HepG2 (cell line): Measurements from ENCODE around the gene HEATR5B. TPM values are rescaled to one million over a fixed set of nuclear protein-coding genes. Genes with fewer than 3 reads are reported as not detected.

Source experiments
- ATAC-seq: fragments of 200-7000 bp; cut with Tn5 transposase; 3 replicates; pipeline ENCODE4 v1.9.1; 2020; ENCODE audit warnings: mild to moderate bottlenecking, moderate library complexity
- BruUV-seq: library from RNA; stranded (reverse); fragments of 400-500 nt; replicated peaks from 2 replicates; lab custom pipeline; 2021; lab: Mats Ljungman, UMichigan
- CTCF ChIA-PET: fragments of 300-600 bp; formaldehyde crosslinking; extraction: SDS; loops from one replicate; lab custom pipeline; 2021; ENCODE audit warnings: low total read pairs, inconsistent platforms, low intra/inter-chr PET ratio; lab: Yijun Ruan, JAX
- POLR2A ChIA-PET: fragments of 350-600 bp; sonication (Branson Sonifier 250); formaldehyde crosslinking; loops from one replicate; lab custom pipeline; 2020; ENCODE audit warnings: antibody characterized with exemption, inconsistent platforms; lab: Yijun Ruan, JAX
- DNase-seq: peaks from one replicate; pipeline ENCODE4 v3.0.0-alpha.2; 2015; ENCODE audit warnings: low spot score
- FAIRE-seq: peaks from 3 replicates; lab custom pipeline; 2011; peaks lifted over from hg19 to GRCh38; lab: Jason Lieb, UNC
- H2AFZ ChIP-seq: one replicate; pipeline ENCODE4 v1.6.1; 2011; ENCODE audit warnings: low read length, inconsistent platforms
- H3K27ac ChIP-seq: fragments of 300-600 bp; 3 replicates; pipeline ENCODE4 v1.8.0; 2011; ENCODE audit warnings: mixed run types, mild to moderate bottlenecking, mixed read lengths, low read length, inconsistent platforms; ENCODE audit not compliant: insufficient read depth; ENCODE audit errors: extremely low read length
- H3K27me3 ChIP-seq, 2 experiments: fragments of 200-600 bp in 1 of 2; 2 replicates in 1 of 2; 3 replicates in 1 of 2; pipeline versions ENCODE4 v1.6.0 to v1.8.0; 2011; ENCODE audit warnings: low read length in 2 of 2, mild to moderate bottlenecking in 2 of 2, moderate library complexity in 2 of 2, inconsistent platforms in 1 of 2; ENCODE audit not compliant: insufficient read depth in 2 of 2, control insufficient read depth in 1 of 2
- H3K36me3 ChIP-seq, 2 experiments: fragments of 200-600 bp in 1 of 2; replicated peaks in 1 of 2; 2 replicates in 1 of 2; 3 replicates in 1 of 2; pipeline versions ENCODE4 v1.5.1 to v1.8.0; 2011; ENCODE audit warnings: low read length in 2 of 2, inconsistent platforms in 1 of 2; ENCODE audit not compliant: insufficient read depth in 2 of 2, control insufficient read depth in 1 of 2
- H3K4me1 ChIP-seq: 2 replicates; pipeline ENCODE4 v1.5.1; 2012; ENCODE audit warnings: low read length, inconsistent platforms; ENCODE audit not compliant: insufficient read depth
- H3K4me2 ChIP-seq: 2 replicates; pipeline ENCODE4 v1.6.0; 2011; ENCODE audit warnings: low read depth, low read length, inconsistent platforms
- H3K4me3 ChIP-seq, 3 experiments: fragments of 200-600 bp in 1 of 3; sonication (generic), shearing (Covaris generic) in 1 of 3; replicated peaks in 1 of 3; 2 replicates each; pipeline ENCODE4 v1.5.1; 2011 to 2016; ENCODE audit warnings: low read length in 3 of 3, inconsistent platforms in 2 of 3, low read depth in 2 of 3, mild to moderate bottlenecking in 2 of 3, control low read depth in 1 of 3, mixed read lengths in 1 of 3; ENCODE audit not compliant: insufficient read depth in 1 of 3
- H3K79me2 ChIP-seq: one replicate; pipeline ENCODE4 v1.6.1; 2011; ENCODE audit warnings: low read length, inconsistent platforms; ENCODE audit not compliant: insufficient read depth
- H3K9ac ChIP-seq: 2 replicates; pipeline ENCODE4 v1.6.0; 2011; ENCODE audit warnings: mild to moderate bottlenecking, low read depth, low read length, inconsistent platforms; ENCODE audit not compliant: insufficient read depth
- H3K9me3 ChIP-seq: 2 replicates; pipeline ENCODE4 v1.5.1; 2012; ENCODE audit warnings: mild to moderate bottlenecking, low read length
- H4K20me1 ChIP-seq: 2 replicates; pipeline ENCODE4 v1.6.0; 2011; ENCODE audit warnings: inconsistent platforms, mild to moderate bottlenecking, low read length, moderate library complexity; ENCODE audit not compliant: insufficient read depth
- CBFB ChIP-seq: sonication (generic); formaldehyde crosslinking; IDR thresholded peaks from 2 replicates; pipeline ENCODE4 v1.4.0; 2020; ENCODE audit warnings: missing genetic modification reagents
- FOXK1 ChIP-seq: sonication (generic); formaldehyde crosslinking; IDR thresholded peaks from 2 replicates; pipeline ENCODE4 v1.4.0; 2020; ENCODE audit warnings: low read depth, missing genetic modification reagents, borderline replicate concordance
- HNF1B ChIP-seq: sonication (generic); formaldehyde crosslinking; IDR thresholded peaks from 2 replicates; pipeline ENCODE4 v1.5.1; 2020; ENCODE audit warnings: mild to moderate bottlenecking, moderate library complexity, missing genetic modification reagents
- MAFF ChIP-seq: IDR thresholded peaks from 2 replicates; pipeline ENCODE4 v1.6.1; 2011; ENCODE audit warnings: low read depth, low read length, improper control_type of control experiment
- PCBP1 ChIP-seq: fragments of 200-400 bp; formaldehyde crosslinking; IDR thresholded peaks from 2 replicates; pipeline ENCODE4 v1.6.1; 2017; ENCODE audit warnings: mild to moderate bottlenecking, low read depth, low read length, borderline replicate concordance
- RAD21 ChIP-seq: fragments of 450-650 bp; formaldehyde crosslinking; IDR thresholded peaks from 2 replicates; pipeline ENCODE4 v1.5.0; 2020; ENCODE audit warnings: mild to moderate bottlenecking
- TBX2 ChIP-seq: sonication (generic); formaldehyde crosslinking; IDR thresholded peaks from 2 replicates; pipeline ENCODE4 v1.5.0; 2020; ENCODE audit warnings: missing genetic modification reagents, mild to moderate bottlenecking, borderline replicate concordance
- TBX3 ChIP-seq: fragments of 450-650 bp; IDR thresholded peaks from 2 replicates; pipeline ENCODE4 v1.6.1; 2017; ENCODE audit warnings: antibody characterized with exemption, mild to moderate bottlenecking, inconsistent platforms, borderline replicate concordance
- ZNF430 ChIP-seq: sonication (generic); formaldehyde crosslinking; IDR thresholded peaks from 2 replicates; pipeline ENCODE4 v1.9.0; 2021; ENCODE audit warnings: mild to moderate bottlenecking, missing genetic modification reagents
- WGBS: methylation state at CpG from one replicate; pipeline ENCODE4 v1.1.6; 2017; ENCODE audit warnings: low lambda C conversion rate; 5-methylcytosine and 5-hydroxymethylcytosine counted together
- in situ Hi-C: cut with HindIII; loops from 2 replicates; pipeline ENCODE4 v1.10.0; 2017; ENCODE audit warnings: low pct_unique_long_range_greater_than_20kb; ENCODE audit not compliant: extremely low pct_ligation_motif_present
- intact Hi-C: fragments of 100-400 bp; cut with micrococcal nuclease; formaldehyde crosslinking; loops from one replicate; pipeline ENCODE4 v1.10.0; 2022; ENCODE audit not compliant: unreplicated experiment
- polyA plus RNA-seq, 8 experiments: library from polyadenylated mRNA; depleted of rRNA in 3 of 8; stranded (reverse) in 7 of 8; unstranded in 1 of 8; fragments of >200 nt; fragmentation: Illumina TruSeq in 4 of 8; extraction: Trizol in 4 of 8; gene quantifications; 2 replicates each; pipeline versions ENCODE4 v1.2.1 to v1.2.3, GENCODE V29; 2011 to 2016; ENCODE audit warnings: low read depth in 4 of 8, missing spikeins in 1 of 8, mixed read lengths in 1 of 8; ENCODE audit not compliant: insufficient read depth in 1 of 8
- total RNA-seq, 5 experiments: library from RNA; depleted of rRNA; stranded (reverse); fragments of >200 nt; fragmentation: Illumina TruSeq; extraction: Trizol; gene quantifications; 2 replicates each; pipeline ENCODE4 v1.2.3, GENCODE V29; 2016; ENCODE audit warnings: low read depth in 1 of 5

Gene HEATR5B
- total and polyA plus RNA-seq, 2 of the 13 experiments (the other 11 are each of a cell fraction or from before 2014, with no cell fraction given), result 12.7 to 16.3 TPM

GRCh38 chr2:36982467-36982866 lies 101.7 kb downstream of the HEATR5B start:
- Histone ChIP-seq H3K36me3 (peaks cover 0 to 2% of the 10 kb centered on the region in 2 experiments; a peak in 2 of 5 replicates), H3K4me3 (no peak overlapping the region), H3K9me3 (no peaks in the 10 kb centered on the region), H3K4me1 (no peaks in the 10 kb centered on the region), H3K79me2 (no peaks in the 10 kb centered on the region), H3K27ac (no peak overlapping the region), H3K27me3 (no peaks in the 10 kb centered on the region), H4K20me1 (no peaks in the 10 kb centered on the region), H3K9ac (no peak overlapping the region), H3K4me2 (no peak overlapping the region), H2AFZ (no peak overlapping the region)
- no TSS peak for BruUV-seq
- no peak for ATAC-seq
- in situ Hi-C loops, result no loop called here
- no peak for DNase-seq
- 96% methylated on average over 3 of the region's 3 CpGs for WGBS
- ChIA-PET CTCF (no interaction called here), POLR2A (no interaction called here)
- TF ChIP-seq HNF1B (CRISPR knock-in tag), result no peak
- no peak for TF ChIP-seq CBFB (CRISPR knock-in tag)
- TF ChIP-seq TBX2 (CRISPR knock-in tag), result no peak
- TF ChIP-seq TBX3, result no peak
- FAIRE-seq, result no peak
- intact Hi-C loops, result no loop called here

GRCh38 chr2:36981911-36982310 lies 102.3 kb downstream of the HEATR5B start:
- Histone ChIP-seq H3K27me3 (no peaks in the 10 kb centered on the region), H2AFZ (no peak overlapping the region), H3K79me2 (no peaks in the 10 kb centered on the region), H3K9me3 (no peaks in the 10 kb centered on the region), H4K20me1 (no peaks in the 10 kb centered on the region), H3K4me3 (no peak overlapping the region), H3K4me2 (no peak overlapping the region), H3K4me1 (peaks cover 2% of the 10 kb centered on the region; the same call in 1 of the 2 replicates), H3K27ac (no peak overlapping the region), H3K9ac (no peak overlapping the region), H3K36me3 (peaks cover 0 to 2% of the 10 kb centered on the region in 2 experiments; a peak in 2 of 5 replicates)
- ATAC-seq (no peak), FAIRE-seq (no peak), DNase-seq (no peak)
- CTCF ChIA-PET, result no interaction called here
- BruUV-seq, result no TSS peak
- intact Hi-C loops (no loop called here), in situ Hi-C loops (no loop called here)
- POLR2A ChIA-PET, result no interaction called here
- 93% methylated on average over 2 of the region's 2 CpGs for WGBS
- TF ChIP-seq ZNF430 (CRISPR knock-in tag) (no peak), PCBP1 (no peak), RAD21 (CRISPR knock-in tag) (no peak), MAFF (no peak), FOXK1 (no peak)
